T-helper 22 cell (primary cell): ENCODE data around the gene USP43.
"Not testable (repeated sequence)": the region's sequence is repeated elsewhere in the genome, so short reads cannot be mapped to it uniquely, and the experiment has no call there.

ENCODE experiments used
- DNase-seq: peaks from one replicate; pipeline ENCODE4 v3.0.0-alpha.2; 2020; ENCODE audit warnings: low read depth

Gene USP43

GRCh38 chr17:9661027-9661426 is 15.7 kb downstream of the USP43 start:
- no peak for DNase-seq

DNA sequence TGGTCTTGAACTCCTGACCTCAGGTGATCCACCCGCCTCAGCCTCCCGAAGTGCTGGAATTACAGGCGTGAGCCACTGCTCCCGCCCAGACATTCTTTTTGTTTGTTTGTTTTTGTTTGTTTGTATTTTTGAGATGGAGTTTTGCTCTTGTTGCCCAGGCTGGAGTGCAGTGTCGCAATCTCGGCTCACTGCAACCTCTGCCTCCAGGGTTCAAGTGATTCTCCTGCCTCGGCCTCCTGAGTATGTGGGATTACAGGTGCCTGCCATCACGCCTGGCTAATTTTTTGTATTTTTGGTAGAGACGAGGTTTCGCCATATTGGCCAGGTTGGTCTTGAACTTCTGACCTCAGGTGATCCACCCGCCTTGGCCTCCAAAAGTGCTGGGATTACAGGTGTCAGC is 18.2 kb downstream of the USP43 start:
- not testable (repeated sequence) for DNase-seq

DNA sequence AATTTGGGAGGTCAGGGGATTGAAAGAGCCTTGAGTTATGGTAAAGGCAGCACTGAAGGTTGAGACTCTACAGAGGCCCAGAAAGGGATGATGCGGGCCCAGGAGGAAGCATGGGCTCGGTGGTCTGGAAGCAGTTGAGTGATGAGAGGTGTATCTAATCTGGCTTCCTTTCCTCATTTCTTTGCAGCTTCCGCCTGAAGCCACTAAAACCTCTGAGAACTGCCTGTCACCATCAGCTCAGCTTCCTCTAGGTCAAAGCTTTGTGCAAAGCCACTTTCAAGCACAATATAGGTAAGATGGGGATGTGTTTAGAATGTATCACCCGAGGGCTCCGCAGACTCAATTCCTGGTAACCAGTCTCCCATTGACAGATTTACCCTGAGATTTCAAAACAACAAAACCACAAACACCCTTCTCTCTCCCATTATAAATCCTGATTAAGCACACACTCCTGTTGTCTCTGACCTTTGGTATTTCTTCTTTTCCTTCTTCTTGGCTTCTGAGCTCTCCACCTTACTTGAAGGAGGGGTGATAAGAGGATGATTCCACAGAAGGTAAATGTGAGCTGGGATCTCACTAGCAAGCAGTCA is 21.2 kb downstream of the USP43 start:
- no peak for DNase-seq

- DNase-seq, result no peak
Observed at GRCh38 chr17:9668517-9668916, 23.2 kb downstream of the USP43 start.

GRCh38 chr17:9669551-9670008 is 24.3 kb downstream of the USP43 start:
- DNase-seq, result no peak

DNA sequence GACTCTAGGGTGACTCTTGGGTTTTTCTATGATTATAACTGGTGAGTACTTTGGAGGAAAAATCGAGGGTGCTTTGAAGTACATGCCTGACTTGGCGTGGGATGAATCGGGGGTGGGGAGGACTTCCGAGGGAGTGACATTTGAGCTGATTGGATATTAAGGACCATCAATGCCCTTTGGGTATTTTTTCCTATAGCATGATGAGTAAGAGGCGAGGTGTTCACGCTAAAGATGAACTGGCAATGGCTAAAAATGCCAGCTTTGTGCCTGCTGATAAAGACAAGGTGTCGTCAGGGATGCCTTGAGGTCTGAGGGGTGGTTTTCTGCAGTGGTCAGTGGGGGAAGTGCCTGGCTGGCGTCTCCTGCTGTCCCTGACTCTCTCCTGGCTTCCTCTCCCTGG is 25.3 kb downstream of the USP43 start:
- no peak for DNase-seq

- DNase-seq, result no peak
Observed at GRCh38 chr17:9671559-9671958, 26.2 kb downstream of the USP43 start.

- no peak for DNase-seq
Observed at GRCh38 chr17:9672266-9672665, 26.9 kb downstream of the USP43 start.

- no peak for DNase-seq
Observed at GRCh38 chr17:9672691-9673090, 27.4 kb downstream of the USP43 start.

GRCh38 chr17:9676084-9676483 is 30.8 kb downstream of the USP43 start:
- no peak for DNase-seq

DNA sequence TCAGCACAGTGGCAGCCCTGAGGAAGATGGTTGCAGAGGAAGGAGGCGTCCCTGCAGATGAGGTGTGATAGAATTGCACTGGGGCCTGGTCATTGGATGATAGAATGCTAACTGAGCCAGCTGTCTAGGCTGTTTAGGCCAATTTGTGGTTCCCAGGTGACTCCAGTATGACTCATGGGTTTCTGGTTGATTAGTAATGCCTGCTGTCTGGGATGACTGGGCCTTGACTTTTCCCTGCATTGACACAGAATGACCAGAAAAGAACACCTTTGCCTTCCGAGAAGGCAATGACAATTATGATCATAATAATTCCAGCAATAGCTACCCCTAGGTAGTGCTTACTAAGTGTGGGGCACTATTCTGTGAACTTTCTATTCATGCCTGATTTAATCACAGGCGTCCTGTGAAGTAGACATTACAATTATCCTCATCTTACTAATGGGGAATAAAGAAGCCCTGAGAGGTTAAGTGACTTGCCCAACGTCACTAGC is 31.5 kb downstream of the USP43 start:
- no peak for DNase-seq

DNA sequence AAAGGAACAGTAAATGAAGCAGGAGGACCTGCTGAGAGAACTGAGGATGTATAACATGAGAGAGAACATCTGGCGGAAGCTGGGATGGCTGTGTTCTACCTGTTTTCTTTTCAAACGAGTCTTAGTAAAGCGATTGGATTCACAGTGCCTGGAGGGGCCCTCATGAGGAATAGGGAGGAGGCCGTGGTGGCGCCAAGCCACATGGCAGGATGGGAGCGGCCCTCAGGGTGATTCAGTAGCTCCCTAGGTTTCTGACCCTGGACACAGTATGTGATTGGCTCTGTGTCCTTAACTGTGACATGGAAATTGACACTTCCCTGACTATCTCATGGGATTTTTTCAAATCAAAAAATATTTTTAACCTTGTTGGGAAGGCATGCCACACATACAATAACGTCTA is 32.1 kb downstream of the USP43 start:
- DNase-seq, result no peak

DNA sequence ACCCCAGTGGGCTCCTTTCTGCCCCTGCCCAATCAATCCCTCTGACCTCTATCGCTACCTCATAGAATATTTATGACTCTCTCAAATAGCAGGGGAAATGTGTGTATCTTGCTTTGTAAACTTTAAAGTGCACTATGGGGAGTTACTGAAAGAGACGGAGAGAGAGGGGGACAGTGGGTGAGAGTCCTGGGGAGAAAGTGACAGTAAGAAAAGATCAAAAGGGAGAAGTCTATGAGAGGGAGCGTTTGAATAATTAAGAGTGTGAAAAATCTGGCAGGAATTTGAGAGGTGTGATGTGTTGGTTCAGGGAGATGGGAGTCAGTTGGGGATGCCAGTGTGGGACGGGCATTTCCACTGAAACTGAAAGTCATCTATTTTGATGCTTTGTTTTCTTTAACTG is 32.6 kb downstream of the USP43 start:
- no peak for DNase-seq

- no peak for DNase-seq
Observed at GRCh38 chr17:9684955-9685621, 39.8 kb downstream of the USP43 start.

DNA sequence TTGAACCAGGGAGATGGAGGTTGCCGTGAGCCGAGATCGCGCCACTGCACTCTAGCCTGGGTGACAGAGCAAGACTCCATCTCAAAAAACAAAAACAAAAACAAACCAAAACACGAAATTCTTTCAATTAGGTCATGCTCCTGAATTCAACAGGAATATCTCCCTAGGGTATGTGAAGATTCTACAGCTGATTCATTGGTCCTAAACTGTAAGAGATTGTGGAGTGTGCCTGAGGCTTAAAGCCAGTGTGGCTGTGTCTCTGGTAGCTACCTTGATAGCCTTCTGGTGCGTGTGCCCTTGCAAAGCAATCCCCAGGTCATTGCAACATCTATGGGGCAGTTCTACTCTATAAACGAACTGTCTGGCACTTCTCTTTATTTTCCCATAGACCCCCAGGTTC is 48.4 kb downstream of the USP43 start:
- DNase-seq, result no peak

- DNase-seq, result no peak
Observed at GRCh38 chr17:9696279-9697044, 51.1 kb downstream of the USP43 start.

- DNase-seq, result no peak
Observed at GRCh38 chr17:9700136-9700535, 54.8 kb downstream of the USP43 start.

- no peak for DNase-seq
Observed at GRCh38 chr17:9700754-9701476, 55.6 kb downstream of the USP43 start.

- DNase-seq, result no peak
Observed at GRCh38 chr17:9702482-9702881, 57.2 kb downstream of the USP43 start.

- no peak for DNase-seq
Observed at GRCh38 chr17:9702914-9703780, 57.8 kb downstream of the USP43 start.

GRCh38 chr17:9703781-9704082 is 58.4 kb downstream of the USP43 start:
- DNase-seq, result no peak

DNA sequence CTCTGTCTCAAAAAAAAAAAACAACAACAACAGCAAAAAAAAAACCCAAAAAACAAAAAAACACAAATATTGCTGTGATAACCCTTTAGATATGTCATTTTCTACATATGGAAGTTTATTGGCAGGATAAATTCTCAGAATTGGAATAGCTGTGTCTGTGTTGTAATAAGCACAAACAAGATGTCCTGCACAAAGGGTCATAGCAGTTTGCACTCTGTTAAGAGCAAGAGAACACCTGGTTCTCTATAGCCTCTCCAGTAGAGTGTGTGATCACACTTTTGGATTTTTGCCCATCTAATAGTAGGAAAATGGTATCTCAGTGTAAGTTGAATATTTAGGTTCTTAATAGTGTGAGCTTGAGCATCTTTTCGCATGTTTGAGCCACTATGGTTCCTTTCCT is 60.4 kb downstream of the USP43 start:
- DNase-seq, result no peak
